ENCODE measurements around the gene RBM4. TPM values are rescaled to one million over a fixed set of nuclear protein-coding genes. Genes with fewer than 3 reads are reported as not detected.

RBM4 gene
- total RNA-seq, 4 donors from 2014 or later = 104 to 147 (median 131) TPM

DNA sequence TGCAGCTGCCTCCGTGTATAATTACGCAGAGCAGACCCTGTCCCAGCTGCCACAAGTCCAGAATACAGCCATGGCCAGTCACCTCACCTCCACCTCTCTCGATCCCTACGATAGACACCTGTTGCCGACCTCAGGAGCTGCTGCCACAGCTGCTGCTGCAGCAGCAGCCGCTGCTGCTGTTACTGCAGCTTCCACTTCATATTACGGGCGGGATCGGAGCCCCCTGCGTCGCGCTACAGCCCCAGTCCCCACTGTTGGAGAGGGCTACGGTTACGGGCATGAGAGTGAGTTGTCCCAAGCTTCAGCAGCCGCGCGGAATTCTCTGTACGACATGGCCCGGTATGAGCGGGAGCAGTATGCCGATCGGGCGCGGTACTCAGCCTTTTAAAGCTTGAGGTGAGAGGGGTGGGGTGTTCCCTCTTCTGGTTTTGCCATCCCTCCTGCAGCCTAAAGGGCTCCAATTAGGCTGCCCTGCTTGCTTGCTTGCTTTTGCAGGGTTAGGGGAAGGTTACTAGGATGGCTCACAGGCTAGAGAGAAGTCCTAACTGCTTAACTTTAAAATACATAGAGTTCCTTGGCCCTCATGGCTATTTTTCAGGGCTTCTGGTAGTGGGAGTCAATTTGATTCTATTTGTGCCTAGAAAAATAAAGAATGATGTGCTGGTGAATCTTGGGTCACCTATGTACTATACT is 5.4 kb downstream of the RBM4 start:
- intact Hi-C loops (cut with DNase I) = no loop called here
- peaks cover 39 to 52% of the 10 kb centered on the region in 2 donors for H3K36me3 ChIP-seq
- no peaks in the 10 kb centered on the region for H3K27me3 ChIP-seq
- H3K27ac ChIP-seq = no peak overlapping the region
- WGBS, 2 donors = 78 to 87% methylated on average over 22 to 24 of the region's 24 CpGs
- H3K4me3 ChIP-seq (replicated peaks in 1 of 3) = no peak overlapping the region
- H3K9me3 ChIP-seq = no peaks in the 10 kb centered on the region
- no peak for DNase-seq
- peaks cover 46 to 64% of the 10 kb centered on the region in 2 donors for H3K4me1 ChIP-seq
- TF ChIP-seq, protein P1, sequence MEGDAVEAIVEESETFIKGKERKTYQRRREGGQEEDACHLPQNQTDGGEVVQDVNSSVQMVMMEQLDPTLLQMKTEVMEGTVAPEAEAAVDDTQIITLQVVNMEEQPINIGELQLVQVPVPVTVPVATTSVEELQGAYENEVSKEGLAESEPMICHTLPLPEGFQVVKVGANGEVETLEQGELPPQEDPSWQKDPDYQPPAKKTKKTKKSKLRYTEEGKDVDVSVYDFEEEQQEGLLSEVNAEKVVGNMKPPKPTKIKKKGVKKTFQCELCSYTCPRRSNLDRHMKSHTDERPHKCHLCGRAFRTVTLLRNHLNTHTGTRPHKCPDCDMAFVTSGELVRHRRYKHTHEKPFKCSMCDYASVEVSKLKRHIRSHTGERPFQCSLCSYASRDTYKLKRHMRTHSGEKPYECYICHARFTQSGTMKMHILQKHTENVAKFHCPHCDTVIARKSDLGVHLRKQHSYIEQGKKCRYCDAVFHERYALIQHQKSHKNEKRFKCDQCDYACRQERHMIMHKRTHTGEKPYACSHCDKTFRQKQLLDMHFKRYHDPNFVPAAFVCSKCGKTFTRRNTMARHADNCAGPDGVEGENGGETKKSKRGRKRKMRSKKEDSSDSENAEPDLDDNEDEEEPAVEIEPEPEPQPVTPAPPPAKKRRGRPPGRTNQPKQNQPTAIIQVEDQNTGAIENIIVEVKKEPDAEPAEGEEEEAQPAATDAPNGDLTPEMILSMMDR (IDR thresholded peaks at IDR 0.05) = no peak
- no peak for TF ChIP-seq POLR2A (IDR thresholded peaks at IDR 0.05)

DNA sequence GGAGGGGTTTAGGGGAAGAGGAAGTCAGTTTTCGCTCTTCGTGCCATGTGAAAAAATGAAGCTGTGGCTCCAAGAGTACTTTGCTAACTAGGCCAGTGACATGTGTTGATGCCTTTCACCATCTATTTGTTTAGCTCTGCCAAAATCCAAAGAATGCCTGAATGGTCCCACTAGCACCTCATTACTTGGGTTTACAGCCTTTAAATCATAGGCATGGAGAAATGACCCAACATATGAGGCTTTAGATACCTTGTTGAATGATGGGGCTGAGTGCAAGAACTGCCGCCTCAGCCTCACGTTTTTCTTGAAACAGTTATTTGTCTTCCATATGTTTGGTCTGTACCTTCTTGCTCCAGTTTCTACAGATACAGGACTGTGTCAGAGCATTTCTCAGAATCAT is 8.3 kb downstream of the RBM4 start:
- DNase-seq = no peak
- Histone ChIP-seq H3K9me3 (no peaks in the 10 kb centered on the region), H3K4me1 (peaks cover 25 to 40% of the 10 kb centered on the region in 2 donors), H3K4me3 (replicated peaks in 1 of 3) (no peak overlapping the region), H3K27ac (no peak overlapping the region), H3K36me3 (peaks cover 33 to 46% of the 10 kb centered on the region in 2 donors), H3K27me3 (no peaks in the 10 kb centered on the region)
- TF ChIP-seq, protein P1 (IDR thresholded peaks at IDR 0.05) = no peak
- intact Hi-C loops (cut with DNase I) = no loop called here
- 86 to 89% methylated on average over 4 of the region's 4 CpGs for WGBS, 2 donors

DNA sequence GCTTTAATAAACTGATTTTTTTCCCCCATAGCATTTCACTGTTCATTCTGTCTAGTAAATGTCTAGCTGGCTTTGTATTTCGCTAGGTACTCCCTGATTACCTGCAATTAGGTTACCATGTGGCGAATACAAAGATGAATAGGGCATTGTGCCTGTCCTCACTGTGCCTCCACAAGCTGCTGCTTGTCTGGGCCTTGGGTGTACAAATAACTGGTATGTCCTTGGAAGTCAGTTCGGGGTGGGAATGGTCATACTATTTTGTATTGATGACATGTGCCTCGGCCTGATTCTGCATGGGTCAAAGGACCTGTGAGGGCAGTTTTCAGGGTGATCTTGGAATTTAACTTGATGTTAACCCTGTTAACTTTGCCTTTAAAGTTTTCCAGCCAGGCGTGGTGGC is 11.4 kb downstream of the RBM4 start:
- Histone ChIP-seq H3K4me3 (replicated peaks in 1 of 3) (no peak overlapping the region), H3K36me3 (peaks cover 21 to 32% of the 10 kb centered on the region in 2 donors), H3K4me1 (peaks cover 9 to 11% of the 10 kb centered on the region in 2 donors), H3K9me3 (no peaks in the 10 kb centered on the region), H3K27ac (no peak overlapping the region), H3K27me3 (no peaks in the 10 kb centered on the region)
- WGBS, 2 donors = 98% methylated on average over 5 of the region's 5 CpGs
- no peak for DNase-seq
- TF ChIP-seq POLR2A (IDR thresholded peaks at IDR 0.05) = no peak
- intact Hi-C loops (cut with DNase I) = no loop called here

GRCh38 chr11:66651016-66651415 is 12.5 kb downstream of the RBM4 start:
- Histone ChIP-seq H3K27ac (no peak overlapping the region), H3K9me3 (no peaks in the 10 kb centered on the region), H3K4me1 (no peaks in the 10 kb centered on the region), H3K4me3 (replicated peaks in 1 of 3) (no peak overlapping the region), H3K36me3 (peaks cover 11 to 20% of the 10 kb centered on the region in 2 donors), H3K27me3 (no peaks in the 10 kb centered on the region)
- 92 to 93% methylated on average over 2 of the region's 2 CpGs for WGBS, 2 donors
- DNase-seq = no peak
- no peak for TF ChIP-seq POLR2A (IDR thresholded peaks at IDR 0.05)
- TF ChIP-seq, protein P1 (IDR thresholded peaks at IDR 0.05) = no peak
- intact Hi-C loops (cut with DNase I) = no loop called here

DNA sequence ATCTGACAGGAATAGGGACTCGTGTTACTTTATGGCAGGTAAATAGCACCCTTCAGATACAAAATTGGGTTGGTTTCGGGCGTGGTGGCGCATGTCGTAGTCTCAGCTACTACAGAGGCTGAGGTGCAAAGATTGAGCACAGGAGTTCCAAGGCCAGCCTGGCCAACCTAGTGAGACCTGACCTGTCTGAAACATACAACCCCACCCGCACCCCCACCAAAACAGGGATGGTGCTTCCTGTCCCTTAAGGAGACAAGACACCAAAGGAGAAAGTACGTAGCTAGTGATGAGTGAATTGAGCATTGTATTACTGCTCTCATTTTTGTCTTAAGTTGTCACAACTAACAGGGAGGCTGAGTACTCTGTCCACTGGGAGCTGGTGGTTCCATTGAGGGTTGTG is 14.1 kb downstream of the RBM4 start:
- Histone ChIP-seq H3K9me3 (no peaks in the 10 kb centered on the region), H3K27ac (no peak overlapping the region), H3K4me3 (replicated peaks in 1 of 3) (no peak overlapping the region), H3K36me3 (peaks cover 8 to 16% of the 10 kb centered on the region in 2 donors), H3K4me1 (no peaks in the 10 kb centered on the region), H3K27me3 (no peaks in the 10 kb centered on the region)
- intact Hi-C loops (cut with DNase I) = no loop called here
- TF ChIP-seq, protein P1 (IDR thresholded peaks at IDR 0.05) = no peak
- no peak for TF ChIP-seq POLR2A (IDR thresholded peaks at IDR 0.05)
- no peak for DNase-seq
- 92 to 94% methylated on average over 7 of the region's 7 CpGs for WGBS, 2 donors
